ENCODE results near the gene CD44.

The CD44 gene

DNA sequence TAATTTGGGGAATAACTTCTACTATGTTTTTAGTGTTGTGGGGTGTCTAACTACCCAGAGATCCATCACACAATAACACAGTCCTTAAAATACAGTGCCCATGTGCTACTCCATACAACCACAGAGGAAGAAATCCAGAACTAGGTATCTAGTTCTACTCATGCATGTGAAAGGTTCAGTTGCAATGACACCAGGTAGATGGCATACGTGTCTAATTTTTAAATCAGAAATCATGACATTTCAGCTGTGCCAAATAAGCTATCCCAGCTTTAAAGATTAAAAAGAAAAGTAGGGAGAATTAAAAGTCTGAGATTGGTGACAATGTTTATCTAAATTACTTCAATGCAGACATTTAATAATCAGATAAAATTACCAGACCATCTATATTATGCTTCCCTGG is 122.2 kb downstream of the CD44 start:
- DNase-seq (ENCODE audit: low spot score) = no peak

DNA sequence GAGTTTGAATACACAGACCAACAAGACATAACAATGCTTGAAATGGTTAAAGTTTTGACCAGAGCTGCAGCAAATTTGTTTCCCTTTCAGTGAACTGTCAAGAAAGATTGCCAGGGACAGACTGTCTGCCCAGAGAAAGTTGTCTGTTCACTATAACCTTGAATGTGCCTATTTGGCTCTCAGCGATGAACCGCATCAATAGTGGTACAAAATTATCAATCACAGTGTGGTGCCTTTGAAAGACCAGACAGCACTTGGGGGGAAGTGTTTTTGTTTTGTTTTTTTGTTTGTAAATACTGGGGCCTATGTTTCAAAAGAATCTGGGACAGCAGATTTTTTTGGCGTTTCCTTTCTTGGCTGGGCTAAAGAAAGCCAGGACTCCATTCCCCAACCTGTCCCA is 123.1 kb downstream of the CD44 start:
- no peak for DNase-seq (ENCODE audit: low spot score)

DNA sequence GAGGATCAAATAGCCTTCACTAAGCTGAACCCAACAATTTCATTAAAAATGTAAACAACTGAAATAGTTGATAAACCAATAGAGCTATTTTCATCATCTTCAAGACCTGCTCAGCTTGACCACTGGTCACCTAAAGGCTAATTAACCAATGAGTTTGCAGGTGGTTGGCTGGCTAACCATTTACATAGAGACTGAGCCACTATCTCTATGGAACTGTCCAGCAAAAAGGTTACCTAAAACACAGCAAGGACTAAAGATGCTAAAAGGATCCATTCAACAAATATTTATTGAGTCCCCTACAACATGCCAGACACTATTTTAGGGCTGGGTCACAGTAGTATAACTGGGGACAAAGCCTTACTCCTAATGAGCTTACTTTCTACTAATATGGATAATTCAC is 123.8 kb downstream of the CD44 start:
- no peak for DNase-seq (ENCODE audit: low spot score)

DNA sequence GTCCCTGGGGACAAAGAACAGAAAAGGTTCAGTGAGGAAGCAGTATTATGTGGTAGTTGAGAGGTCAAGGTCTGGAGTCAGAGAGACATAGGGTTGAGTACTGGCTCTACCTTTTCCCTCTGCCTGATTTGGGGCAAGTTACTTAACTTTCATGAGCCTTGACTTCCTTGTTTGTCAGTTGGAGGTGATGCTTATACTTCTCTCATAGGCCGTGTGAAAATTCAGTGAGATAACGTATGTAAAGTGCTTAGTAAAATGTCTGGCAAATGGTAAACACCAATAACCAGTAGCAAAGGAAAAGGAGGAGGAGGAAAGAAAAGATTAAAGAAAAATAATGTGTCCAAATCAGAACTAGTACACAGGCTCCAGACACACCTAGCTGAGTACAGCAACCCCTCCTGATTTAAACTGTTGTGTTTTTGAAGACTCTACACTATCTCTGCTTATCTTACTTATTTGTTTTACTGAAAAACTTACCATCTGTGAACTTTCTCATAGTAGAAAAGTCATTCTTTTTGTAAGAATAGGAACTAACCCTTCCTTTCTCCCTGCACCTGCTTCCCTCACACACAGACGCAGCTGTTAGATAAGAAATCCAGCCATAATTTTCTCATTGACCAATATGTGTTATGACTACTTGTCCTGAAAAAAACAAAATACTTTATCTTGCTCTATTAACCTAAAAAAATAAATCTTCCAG is 126.9 kb downstream of the CD44 start:
- DNase-seq (ENCODE audit: low spot score) = no peak

DNA sequence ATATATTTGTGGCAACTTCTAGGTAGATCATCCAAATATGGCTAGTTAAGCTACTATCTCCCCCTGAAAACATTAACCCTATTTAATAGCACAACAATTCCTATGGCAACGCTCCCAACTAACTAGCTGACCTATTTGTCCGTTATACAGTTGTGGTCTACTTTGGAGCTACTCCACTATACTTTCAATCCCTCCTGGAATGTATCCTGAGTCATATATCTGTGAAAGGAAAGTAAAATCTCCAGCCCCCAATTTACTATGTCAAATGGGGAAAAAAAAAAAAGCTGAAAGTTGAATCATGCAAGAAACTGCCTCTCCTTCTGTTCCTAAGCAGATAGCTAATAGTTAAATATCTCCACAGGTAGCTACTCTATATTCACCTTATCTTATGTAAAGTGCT is 128.5 kb downstream of the CD44 start:
- DNase-seq (ENCODE audit: low spot score) = peak; percentile 48

DNA sequence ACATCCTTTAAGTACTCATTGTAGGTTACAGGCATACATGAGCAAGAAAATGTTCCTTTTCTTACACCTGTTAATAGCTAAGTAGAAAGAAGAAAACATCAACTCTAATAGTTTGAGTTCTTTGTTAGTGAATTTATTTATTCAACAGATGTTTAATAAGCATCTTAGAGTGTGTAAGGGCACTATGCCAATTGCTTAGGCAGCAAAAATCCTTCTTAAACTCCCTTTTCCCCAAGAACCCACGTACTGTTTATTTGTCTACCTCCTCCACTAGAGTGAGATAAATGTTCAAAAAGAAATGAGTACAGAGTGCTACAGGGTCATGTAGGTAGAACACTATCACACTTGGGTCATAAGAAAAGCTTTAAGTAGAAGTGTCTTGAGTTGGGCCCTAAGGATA is 131.4 kb downstream of the CD44 start:
- no peak for DNase-seq (ENCODE audit: low spot score)

DNA sequence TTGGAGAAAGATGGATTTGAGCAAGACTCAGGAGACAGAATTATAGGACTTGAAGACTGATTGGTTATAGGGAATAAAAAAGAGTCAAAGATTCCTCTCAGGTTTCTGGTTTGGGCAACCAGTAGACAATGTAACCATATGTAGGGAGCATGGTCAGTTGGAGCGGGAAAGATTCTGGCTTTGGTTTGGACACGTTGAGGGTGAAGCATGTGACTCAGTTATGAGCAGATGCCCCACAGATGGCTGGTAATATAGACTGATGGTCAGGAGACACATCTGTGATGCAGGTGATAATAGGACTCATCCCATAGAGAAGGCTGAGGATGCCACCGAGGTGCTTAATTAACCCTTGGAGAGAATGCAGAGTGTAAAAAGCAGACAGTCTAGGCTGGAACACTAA is 132.1 kb downstream of the CD44 start:
- DNase-seq (ENCODE audit: low spot score) = no peak

DNA sequence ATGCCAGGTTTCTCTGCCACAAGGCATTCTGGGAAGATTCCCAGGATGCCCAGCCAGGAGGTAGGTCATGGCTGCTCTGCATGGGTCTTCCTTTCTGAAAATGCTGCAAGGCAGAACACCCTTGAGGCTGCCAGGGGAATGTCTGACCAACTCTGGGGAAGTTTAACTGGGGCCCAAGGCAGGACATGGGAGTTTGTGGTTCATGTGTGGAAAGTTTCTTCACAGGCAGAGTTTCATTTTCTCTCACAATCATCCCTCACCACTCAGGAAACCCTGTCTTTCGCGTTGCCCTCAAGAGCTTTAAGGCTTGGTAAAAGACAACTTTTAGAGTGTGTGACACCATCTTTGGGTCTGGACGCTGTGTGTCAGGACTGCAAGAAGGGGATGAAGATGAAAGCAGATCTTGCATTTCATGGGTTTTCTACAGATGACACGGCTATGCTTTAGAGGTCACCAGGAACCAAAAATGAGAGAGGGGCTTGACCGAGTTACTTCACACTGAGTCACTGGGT is 133.5 kb downstream of the CD44 start:
- DNase-seq (ENCODE audit: low spot score) = no peak

DNA sequence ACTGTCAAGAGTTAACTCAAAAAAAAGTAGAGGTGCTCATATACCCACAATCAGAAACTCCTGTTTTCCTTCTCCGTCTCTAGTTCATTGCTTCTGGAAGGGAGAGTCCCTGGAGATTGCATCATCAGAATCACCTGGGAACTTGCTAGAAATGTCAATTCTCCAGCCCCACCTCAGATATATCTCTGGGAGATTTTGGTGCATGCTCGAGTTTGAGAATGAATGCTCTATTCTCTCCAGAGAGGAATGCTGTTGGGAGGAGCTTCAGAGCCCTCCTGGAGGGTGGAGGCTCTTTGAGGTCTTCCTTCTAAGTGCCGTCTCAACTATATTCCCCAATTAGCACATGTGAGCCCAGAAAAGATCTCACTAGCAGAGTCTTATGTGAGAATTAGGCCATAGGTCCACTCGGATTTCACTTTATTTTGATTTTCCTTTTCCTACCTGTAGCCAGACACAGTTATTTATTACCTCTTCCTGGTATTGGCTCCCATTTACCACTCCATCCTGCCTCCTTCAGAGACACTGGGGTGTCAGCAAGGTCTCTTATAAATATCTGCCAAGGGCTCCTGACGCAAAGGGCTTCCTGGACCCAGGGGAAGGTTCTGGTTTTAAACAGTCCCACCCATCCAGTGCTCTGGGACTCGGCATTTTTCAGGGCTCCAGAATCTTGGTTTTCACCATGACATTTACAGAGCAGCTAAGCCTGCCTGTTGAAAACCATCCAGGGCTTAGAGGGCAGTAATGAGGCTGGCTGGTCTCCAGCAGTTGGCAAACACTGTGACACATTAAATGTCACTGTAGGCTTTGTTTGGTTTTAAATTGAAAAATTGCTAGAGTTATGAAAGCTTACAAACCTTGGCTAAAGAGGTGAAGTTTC is 136.2 kb downstream of the CD44 start:
- peak; percentile 29 for DNase-seq (ENCODE audit: low spot score)

DNA sequence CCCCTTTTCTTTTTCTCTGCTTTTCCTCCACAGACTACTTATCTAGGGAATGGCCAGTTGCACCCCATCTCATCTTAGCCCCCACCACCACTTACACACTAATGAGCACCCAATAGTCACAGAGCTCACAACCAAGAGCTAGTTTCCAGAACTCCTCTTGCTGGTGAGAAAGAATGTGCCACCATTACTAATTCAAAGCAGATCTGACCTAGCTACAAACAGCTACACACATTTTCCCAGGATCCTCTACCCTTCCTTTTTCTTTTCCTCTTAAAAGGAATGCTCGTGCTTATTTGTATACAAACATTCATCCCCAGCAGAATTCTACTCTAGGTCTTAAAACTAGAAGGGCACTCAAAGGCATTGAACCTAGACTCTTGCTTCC is 136.8 kb downstream of the CD44 start:
- peak; percentile 12 for DNase-seq (ENCODE audit: low spot score)

DNA sequence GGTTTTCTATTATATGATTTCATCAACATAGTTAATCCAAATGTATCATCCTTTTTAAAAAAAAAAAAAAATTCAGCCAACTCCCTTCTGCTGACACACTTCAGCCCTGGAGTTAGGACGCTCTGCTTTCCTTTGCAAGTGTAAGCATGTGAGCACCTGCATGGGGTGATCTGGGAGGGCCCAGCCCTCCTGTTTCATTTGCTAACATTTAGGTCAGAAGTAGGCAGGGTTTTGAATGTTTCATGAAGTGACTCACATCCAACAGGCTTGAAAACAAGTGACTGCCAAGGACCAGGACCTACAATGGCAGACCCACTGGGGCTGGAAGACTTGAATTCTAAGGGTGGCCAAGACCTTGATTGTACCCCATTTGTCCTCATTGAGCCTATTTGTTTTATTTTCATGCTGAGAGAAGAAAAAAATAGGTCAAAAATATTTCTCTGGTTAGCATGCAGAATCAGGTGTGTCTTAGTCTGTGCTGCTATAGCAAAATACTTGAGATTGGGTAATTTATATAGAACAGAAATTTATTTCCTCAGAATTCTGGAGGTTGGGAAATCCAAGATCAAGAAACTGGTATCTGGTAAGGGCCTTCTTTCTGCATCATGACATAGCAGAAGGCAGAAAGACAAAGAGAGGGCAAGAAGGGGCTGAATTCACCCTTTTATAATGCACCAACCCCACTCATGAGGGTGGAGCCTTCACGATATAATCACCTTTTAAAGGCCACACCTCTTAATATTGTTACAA is 137.6 kb downstream of the CD44 start:
- peak; percentile 18 for DNase-seq (ENCODE audit: low spot score)

DNA sequence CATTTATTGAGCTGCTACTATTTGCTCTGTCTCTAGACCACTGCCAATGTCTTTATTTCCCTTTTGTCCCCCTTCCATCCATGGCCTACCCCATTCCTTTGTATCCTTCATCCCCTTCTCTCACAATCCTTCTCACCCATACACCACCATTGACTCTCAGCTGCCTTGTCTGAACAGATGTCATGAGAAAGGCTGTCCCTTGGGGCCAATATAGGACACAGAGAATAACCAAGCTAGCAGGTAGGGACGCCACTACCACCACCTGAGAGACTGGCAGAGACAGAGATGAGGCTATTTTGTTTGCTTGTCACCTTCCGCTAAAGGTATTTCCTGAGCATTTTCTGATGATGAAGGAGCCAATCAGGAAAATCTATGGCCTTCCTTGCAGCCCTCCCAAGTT is 138.9 kb downstream of the CD44 start:
- no peak for DNase-seq (ENCODE audit: low spot score)

DNA sequence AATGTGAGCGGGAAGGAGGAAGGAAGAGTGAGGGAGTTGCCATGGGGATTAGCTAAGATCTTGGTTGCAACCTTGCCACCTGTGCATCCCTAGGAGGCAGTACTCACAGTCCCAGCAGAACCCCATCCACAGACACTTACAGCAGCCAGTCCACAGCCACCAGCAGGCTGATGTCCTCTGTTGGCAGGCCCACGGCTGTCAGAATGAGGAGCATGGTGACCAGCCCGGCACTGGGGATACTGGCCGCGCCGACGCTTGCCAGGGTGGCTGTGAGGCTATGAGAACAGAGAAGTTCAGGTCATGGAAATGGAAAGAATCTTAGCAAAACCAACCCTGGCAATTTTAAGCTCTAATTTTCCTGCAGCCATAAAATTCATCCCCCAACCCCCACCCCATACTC is 141.8 kb downstream of the CD44 start:
- DNase-seq (ENCODE audit: low spot score) = no peak

DNA sequence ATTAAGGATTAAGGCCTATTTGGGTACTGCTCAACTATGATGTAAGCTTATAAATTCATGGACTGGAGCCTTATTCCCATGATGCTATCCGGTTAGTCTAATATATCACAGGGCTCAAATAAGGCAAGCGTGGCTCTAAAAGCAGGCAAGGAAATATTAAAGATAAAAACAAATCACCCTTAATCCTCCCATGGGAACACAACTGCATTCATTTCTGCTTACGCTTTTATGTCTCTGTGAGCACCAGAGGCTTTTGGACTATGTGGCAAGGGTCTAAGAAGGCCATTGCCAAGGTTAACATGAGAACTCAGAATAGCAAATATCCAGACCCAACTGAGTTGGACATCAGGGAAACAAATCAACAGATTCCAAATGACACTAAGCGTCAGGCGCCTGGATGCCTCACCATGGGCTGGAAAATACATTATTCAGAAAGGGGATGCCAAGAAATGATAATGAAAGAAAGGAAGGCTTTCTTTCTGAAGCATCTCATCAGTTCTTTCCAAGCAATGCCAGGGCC is 142.3 kb downstream of the CD44 start:
- DNase-seq (ENCODE audit: low spot score) = no peak
